HEK293 (cell line): Measurements from ENCODE around the gene SLC39A11.

Source experiments
- CTCF ChIP-seq: fragments of 450-650 bp; formaldehyde crosslinking; IDR thresholded peaks from 2 replicates; pipeline ENCODE4 v1.5.1; 2016; ENCODE audit warnings: missing biosample characterization, missing genetic modification characterization
- REST ChIP-seq: fragments of 450-650 bp; formaldehyde crosslinking; IDR thresholded peaks from 2 replicates; pipeline ENCODE4 v1.5.1; 2016; ENCODE audit warnings: missing biosample characterization, missing genetic modification characterization
- TSHZ1 ChIP-seq: fragments of 450-650 bp; formaldehyde crosslinking; IDR thresholded peaks from 2 replicates; pipeline ENCODE4 v1.5.1; 2016; ENCODE audit warnings: missing biosample characterization, missing genetic modification characterization, borderline replicate concordance
- ZBTB21 ChIP-seq: fragments of 450-650 bp; formaldehyde crosslinking; IDR thresholded peaks from 2 replicates; pipeline ENCODE4 v1.5.1; 2017; ENCODE audit warnings: missing biosample characterization, missing genetic modification characterization
- ZNF121 ChIP-seq: fragments of 450-650 bp; formaldehyde crosslinking; IDR thresholded peaks from 2 replicates; pipeline ENCODE4 v1.5.1; 2016; ENCODE audit warnings: missing biosample characterization, missing genetic modification characterization
- ZNF146 ChIP-seq: fragments of 450-650 bp; formaldehyde crosslinking; IDR thresholded peaks from 2 replicates; pipeline ENCODE4 v1.5.1; 2016; ENCODE audit warnings: missing biosample characterization, missing genetic modification characterization
- ZNF24 ChIP-seq: fragments of 450-650 bp; formaldehyde crosslinking; IDR thresholded peaks from 2 replicates; pipeline ENCODE4 v1.5.1; 2016; ENCODE audit warnings: missing biosample characterization, missing genetic modification characterization
- ZNF391 ChIP-seq: fragments of 450-650 bp; formaldehyde crosslinking; IDR thresholded peaks from 2 replicates; pipeline ENCODE4 v1.5.1; 2016; ENCODE audit warnings: low read depth, missing biosample characterization, missing genetic modification characterization, borderline replicate concordance

- TF ChIP-seq CTCF (tag by site-specific recombination) = no peak
- TF ChIP-seq ZNF121 (tag by site-specific recombination) = no peak
- TF ChIP-seq ZNF24 (tag by site-specific recombination) = no peak
- TF ChIP-seq TSHZ1 (tag by site-specific recombination) = no peak
- TF ChIP-seq ZBTB21 = no peak
- no peak for TF ChIP-seq ZNF391 (tag by site-specific recombination)
- no peak for TF ChIP-seq ZNF146 (tag by site-specific recombination)
- TF ChIP-seq REST = no peak
Measured at GRCh38 chr17:73015722-73016276, 76.7 kb downstream of the SLC39A11 start.
